OCI-LY1 (cell line): ENCODE results near the gene SUPT3H.
"Not testable (repeated sequence)": the region's sequence is repeated elsewhere in the genome, so short reads cannot be mapped to it uniquely, and the experiment has no call there.

ENCODE experiments used
- H2AFZ ChIP-seq: fragments of 200-600 bp; sonication (generic), shearing (Covaris generic); 2 replicates; pipeline ENCODE4 v1.6.0; 2014; ENCODE audit warnings: antibody characterized with exemption, mild to moderate bottlenecking, low read length
- H3F3A ChIP-seq: fragments of 200-600 bp; sonication (generic), shearing (Covaris generic); 2 replicates; pipeline ENCODE4 v1.6.0; 2014; ENCODE audit warnings: mild to moderate bottlenecking, antibody characterized with exemption, low read length, moderate library complexity; ENCODE audit not compliant: insufficient read depth
- H3K27ac ChIP-seq: fragments of 200-600 bp; sonication (generic); 2 replicates; pipeline ENCODE4 v1.5.1; 2014; ENCODE audit warnings: low read length, mixed run types, mild to moderate bottlenecking, low read depth; ENCODE audit not compliant: poor library complexity, severe bottlenecking
- H3K27me3 ChIP-seq: fragments of 200-600 bp; sonication (generic); 2 replicates; pipeline ENCODE4 v1.6.0; 2014; ENCODE audit warnings: antibody characterized with exemption, mild to moderate bottlenecking, low read length, moderate library complexity; ENCODE audit not compliant: insufficient read depth
- H3K36me3 ChIP-seq: fragments of 200-600 bp; sonication (generic); 2 replicates; pipeline ENCODE4 v1.6.1; 2014; ENCODE audit warnings: mild to moderate bottlenecking, antibody characterized with exemption, low read length, moderate library complexity, mixed read lengths; ENCODE audit not compliant: insufficient read depth
- H3K4me1 ChIP-seq: fragments of 200-600 bp; sonication (generic); 2 replicates; pipeline ENCODE4 v1.5.1; 2014; ENCODE audit warnings: mild to moderate bottlenecking, low read length, moderate library complexity; ENCODE audit not compliant: insufficient read depth, severe bottlenecking
- H3K4me2 ChIP-seq: fragments of 200-600 bp; sonication (generic), shearing (Covaris generic); 2 replicates; pipeline ENCODE4 v1.6.1; 2014; ENCODE audit warnings: low read length
- H3K4me3 ChIP-seq: fragments of 200-600 bp; sonication (generic); 2 replicates; pipeline ENCODE4 v1.5.1; 2014; ENCODE audit warnings: low read length, low read depth, mild to moderate bottlenecking, mixed read lengths; ENCODE audit not compliant: poor library complexity, severe bottlenecking
- H3K79me2 ChIP-seq: fragments of 200-600 bp; shearing (Covaris generic); 2 replicates; pipeline ENCODE4 v1.6.1; 2016; ENCODE audit warnings: mixed run types, low read length, mixed read lengths; ENCODE audit not compliant: insufficient read depth
- H3K9ac ChIP-seq: fragments of 200-600 bp; sonication (generic), shearing (Covaris generic); 2 replicates; pipeline ENCODE4 v1.6.1; 2014; ENCODE audit warnings: mild to moderate bottlenecking, low read length, mixed read lengths
- H3K9me2 ChIP-seq: fragments of 200-600 bp; sonication (generic), shearing (Covaris generic); 2 replicates; pipeline ENCODE4 v1.6.1; 2014; ENCODE audit warnings: low read depth, mild to moderate bottlenecking, low read length, mixed read lengths
- H3K9me3 ChIP-seq: fragments of 200-600 bp; shearing (Covaris generic); 2 replicates; pipeline ENCODE4 v1.6.1; 2014; ENCODE audit warnings: low read length, mixed read lengths
- H4K20me1 ChIP-seq: fragments of 200-600 bp; sonication (generic), shearing (Covaris generic); 2 replicates; pipeline ENCODE4 v1.6.0; 2016; ENCODE audit warnings: mild to moderate bottlenecking, low read length; ENCODE audit not compliant: insufficient read depth
- EZH2 ChIP-seq: fragments of 200-600 bp; sonication (generic), shearing (Covaris generic); IDR thresholded peaks from 2 replicates; pipeline ENCODE4 v1.8.0; 2017; ENCODE audit warnings: borderline replicate concordance, mixed run types, mild to moderate bottlenecking, antibody characterized with exemption, low read length, moderate library complexity, mixed read lengths
- TF ChIP-seq, protein P1 (sequence below): fragments of 200-600 bp; sonication (generic), shearing (Covaris generic); IDR thresholded peaks from 2 replicates; pipeline ENCODE4 v1.5.1; 2017; ENCODE audit warnings: mild to moderate bottlenecking, antibody characterized with exemption, low read length, moderate library complexity, mixed read lengths

The SUPT3H gene

DNA sequence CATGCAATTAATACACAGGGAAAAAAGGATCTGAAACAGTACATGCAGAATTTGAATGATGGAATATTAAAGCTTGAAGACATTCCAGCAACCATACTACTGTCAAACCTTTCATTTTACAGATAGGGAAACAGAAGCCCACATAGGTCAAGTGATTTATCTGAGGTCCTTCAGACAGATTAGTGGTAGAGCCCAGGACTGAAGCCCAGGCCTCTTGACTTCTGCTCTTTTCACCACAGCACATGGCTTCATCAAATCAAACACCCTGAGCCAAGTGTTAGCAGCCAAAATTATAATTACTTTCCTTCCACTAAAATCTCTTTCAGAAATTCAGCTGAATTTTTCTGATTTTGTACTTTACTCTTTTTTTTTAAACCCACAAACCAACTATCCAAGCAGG, 485.2 kb downstream of the SUPT3H start:
- H3F3A ChIP-seq: no peaks in the 10 kb centered on the region
- no peaks in the 10 kb centered on the region for H3K9me3 ChIP-seq
- no peaks in the 10 kb centered on the region for H3K4me1 ChIP-seq
- H3K4me2 ChIP-seq: no peak overlapping the region
- H3K27ac ChIP-seq: no peak overlapping the region
- no peak overlapping the region for H3K4me3 ChIP-seq
- no peaks in the 10 kb centered on the region for H3K27me3 ChIP-seq
- no peaks in the 10 kb centered on the region for H4K20me1 ChIP-seq
- no peaks in the 10 kb centered on the region for H3K79me2 ChIP-seq
- TF ChIP-seq, protein P1, sequence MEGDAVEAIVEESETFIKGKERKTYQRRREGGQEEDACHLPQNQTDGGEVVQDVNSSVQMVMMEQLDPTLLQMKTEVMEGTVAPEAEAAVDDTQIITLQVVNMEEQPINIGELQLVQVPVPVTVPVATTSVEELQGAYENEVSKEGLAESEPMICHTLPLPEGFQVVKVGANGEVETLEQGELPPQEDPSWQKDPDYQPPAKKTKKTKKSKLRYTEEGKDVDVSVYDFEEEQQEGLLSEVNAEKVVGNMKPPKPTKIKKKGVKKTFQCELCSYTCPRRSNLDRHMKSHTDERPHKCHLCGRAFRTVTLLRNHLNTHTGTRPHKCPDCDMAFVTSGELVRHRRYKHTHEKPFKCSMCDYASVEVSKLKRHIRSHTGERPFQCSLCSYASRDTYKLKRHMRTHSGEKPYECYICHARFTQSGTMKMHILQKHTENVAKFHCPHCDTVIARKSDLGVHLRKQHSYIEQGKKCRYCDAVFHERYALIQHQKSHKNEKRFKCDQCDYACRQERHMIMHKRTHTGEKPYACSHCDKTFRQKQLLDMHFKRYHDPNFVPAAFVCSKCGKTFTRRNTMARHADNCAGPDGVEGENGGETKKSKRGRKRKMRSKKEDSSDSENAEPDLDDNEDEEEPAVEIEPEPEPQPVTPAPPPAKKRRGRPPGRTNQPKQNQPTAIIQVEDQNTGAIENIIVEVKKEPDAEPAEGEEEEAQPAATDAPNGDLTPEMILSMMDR: no peak
- TF ChIP-seq EZH2: no peak
- no peaks in the 10 kb centered on the region for H3K9me2 ChIP-seq
- no peaks in the 10 kb centered on the region for H3K36me3 ChIP-seq
- no peak overlapping the region for H3K9ac ChIP-seq
- H2AFZ ChIP-seq: no peak overlapping the region

DNA sequence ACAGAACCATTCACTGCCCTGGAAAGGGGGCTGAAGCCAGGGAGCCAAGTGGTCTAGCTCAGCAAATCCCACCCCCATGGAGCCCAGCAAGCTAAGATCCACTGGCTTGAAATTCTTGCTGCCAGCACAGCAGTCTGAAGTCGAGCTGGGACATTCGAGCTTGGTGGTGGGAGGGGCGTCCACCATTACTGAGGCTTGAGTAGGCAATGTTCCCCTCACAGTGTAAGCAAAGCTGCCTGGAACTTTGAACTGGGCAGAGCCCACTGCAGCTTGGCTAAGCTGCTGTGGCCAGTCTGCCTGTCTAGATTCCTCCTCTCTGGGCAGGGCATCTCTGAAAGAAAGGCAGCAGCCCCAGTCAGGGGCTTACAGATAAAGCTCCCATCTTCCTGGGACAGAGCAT, 498.7 kb downstream of the SUPT3H start:
- H3K9ac ChIP-seq, H3K79me2 ChIP-seq, H3K9me2 ChIP-seq, H3K4me1 ChIP-seq, H2AFZ ChIP-seq, H3K27me3 ChIP-seq, H3K27ac ChIP-seq, H3K9me3 ChIP-seq, H3K36me3 ChIP-seq, H3K4me2 ChIP-seq, H3K4me3 ChIP-seq, H3F3A ChIP-seq, H4K20me1 ChIP-seq: not testable (repeated sequence)

DNA sequence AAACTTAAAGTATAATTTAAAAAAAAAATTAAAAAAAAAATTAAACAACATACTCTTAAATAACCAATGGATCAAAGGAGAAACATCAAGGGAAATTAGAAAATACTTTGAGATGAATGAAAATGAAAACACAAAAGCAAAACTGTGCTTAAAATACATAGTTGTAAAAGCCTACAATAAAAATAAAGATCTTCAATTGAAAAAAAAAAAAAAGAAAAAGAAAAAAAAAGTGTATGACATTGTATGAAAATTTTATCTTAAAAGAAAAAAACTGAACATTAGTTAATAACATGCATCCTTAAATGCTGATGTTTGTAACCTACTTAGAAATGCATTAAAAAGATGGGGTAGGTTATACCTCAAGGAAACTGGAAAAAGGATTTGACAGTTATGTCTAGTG, 501.1 kb downstream of the SUPT3H start:
- H3K9me3 ChIP-seq, H3F3A ChIP-seq, H4K20me1 ChIP-seq, H3K4me3 ChIP-seq, H3K4me2 ChIP-seq, H3K4me1 ChIP-seq, H3K9me2 ChIP-seq, H3K27ac ChIP-seq, H3K79me2 ChIP-seq, H2AFZ ChIP-seq, H3K27me3 ChIP-seq, H3K36me3 ChIP-seq, H3K9ac ChIP-seq: not testable (repeated sequence)

DNA sequence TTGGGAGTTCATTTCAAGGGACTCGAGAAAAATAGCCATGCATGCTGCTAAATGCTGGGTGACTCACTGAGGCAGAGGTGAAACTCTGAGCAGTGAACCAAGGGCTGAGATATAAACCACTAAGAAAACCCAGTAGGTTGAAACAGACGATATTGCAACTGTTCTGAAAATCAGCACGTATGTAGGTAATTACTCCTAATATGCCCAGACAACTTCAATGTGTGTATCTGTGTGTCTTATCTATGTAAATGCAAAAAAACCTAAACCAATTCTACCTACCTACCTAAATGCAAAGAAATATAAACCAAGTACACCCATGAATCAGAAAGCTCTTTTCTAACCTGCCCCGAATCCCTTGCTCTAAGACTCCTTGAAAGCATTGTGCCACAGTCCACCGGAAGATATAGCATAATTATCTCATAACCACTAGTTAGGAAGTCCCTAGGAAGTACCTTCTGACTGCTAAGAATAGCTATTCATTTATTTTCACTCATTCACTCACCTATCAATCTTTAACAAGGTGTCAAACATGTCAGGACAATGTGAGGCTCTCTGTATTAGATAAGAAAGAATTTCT, 508.3 kb downstream of the SUPT3H start:
- H3K9ac ChIP-seq: no peak overlapping the region
- H3K27ac ChIP-seq: no peak overlapping the region
- H3K4me2 ChIP-seq: no peak overlapping the region
- no peaks in the 10 kb centered on the region for H3K9me3 ChIP-seq
- no peaks in the 10 kb centered on the region for H3K9me2 ChIP-seq
- no peaks in the 10 kb centered on the region for H4K20me1 ChIP-seq
- no peak for TF ChIP-seq EZH2
- TF ChIP-seq, protein P1: no peak
- H3K4me3 ChIP-seq: no peak overlapping the region
- no peak overlapping the region for H2AFZ ChIP-seq
- H3F3A ChIP-seq: no peaks in the 10 kb centered on the region
- H3K79me2 ChIP-seq: no peaks in the 10 kb centered on the region
- no peaks in the 10 kb centered on the region for H3K36me3 ChIP-seq
- no peaks in the 10 kb centered on the region for H3K4me1 ChIP-seq
- no peaks in the 10 kb centered on the region for H3K27me3 ChIP-seq
